CD4-positive, alpha-beta T cell (primary cell): ENCODE data around the gene RAPGEF4. TPM values are rescaled to one million over a fixed set of nuclear protein-coding genes. Genes with fewer than 3 reads are reported as not detected.
"Not testable (repeated sequence)": the region's sequence is repeated elsewhere in the genome, so short reads cannot be mapped to it uniquely, and the experiment has no call there.

Source experiments
- ATAC-seq: fragments of 200-7000 bp; cut with Tn5 transposase; one replicate; pipeline ENCODE4 v1.10.0; 2022; ENCODE audit warnings: mild to moderate bottlenecking; ENCODE audit not compliant: poor library complexity
- CTCF ChIA-PET: fragments of 350-600 bp; sonication (Branson Sonifier 250); formaldehyde crosslinking; loops from one replicate; lab custom pipeline; 2021; ENCODE audit warnings: antibody characterized with exemption, inconsistent platforms; lab: Charles Lee
- POLR2A ChIA-PET: fragments of 350-600 bp; sonication (Branson Sonifier 250); formaldehyde crosslinking; loops from one replicate; lab custom pipeline; 2021; ENCODE audit warnings: antibody characterized with exemption, inconsistent platforms; lab: Charles Lee
- DNase-seq, 14 experiments: peaks; one replicate each; pipeline ENCODE4 v3.0.0-alpha.2; 2013 to 2020; ENCODE audit warnings: mixed read lengths in 2 of 14
- H3K27ac ChIP-seq, 2 donors: one replicate each; pipeline versions ENCODE4 v1.5.1 to v1.7.0; 2013; ENCODE audit warnings: low read length in 2 of 2, low read depth in 1 of 2, mild to moderate bottlenecking in 1 of 2
- H3K27me3 ChIP-seq, 2 experiments: 1 replicate in 1 of 2; 2 replicates in 1 of 2; pipeline versions ENCODE4 v1.6.1 to v1.7.0; 2013; ENCODE audit warnings: low read length in 2 of 2, control low read depth in 1 of 2, mild to moderate bottlenecking in 1 of 2, moderate library complexity in 1 of 2; ENCODE audit not compliant: insufficient read depth in 2 of 2, control insufficient read depth in 1 of 2
- H3K36me3 ChIP-seq: one replicate; pipeline ENCODE4 v1.6.1; 2013; ENCODE audit warnings: low read length, control low read depth; ENCODE audit not compliant: insufficient read depth
- H3K4me1 ChIP-seq: one replicate; pipeline ENCODE4 v1.6.1; 2013; ENCODE audit warnings: low read length, control low read depth; ENCODE audit not compliant: insufficient read depth
- H3K4me3 ChIP-seq: one replicate; pipeline ENCODE4 v1.5.1; 2013; ENCODE audit warnings: mild to moderate bottlenecking, low read length, moderate library complexity
- H3K9me3 ChIP-seq, 2 experiments: 1 replicate in 1 of 2; 2 replicates in 1 of 2; pipeline versions ENCODE4 v1.6.1 to v1.7.0; 2013; ENCODE audit warnings: low read length in 2 of 2, mild to moderate bottlenecking in 2 of 2, control low read depth in 1 of 2, moderate library complexity in 1 of 2; ENCODE audit not compliant: control insufficient read depth in 1 of 2, insufficient read depth in 1 of 2
- H3K27ac Mint-ChIP-seq: one replicate; pipeline ENCODE4 v1.8.0; 2020; ENCODE audit warnings: mixed read lengths
- H3K27me3 Mint-ChIP-seq: one replicate; pipeline ENCODE4 v1.8.0; 2021; ENCODE audit warnings: mixed read lengths
- H3K36me3 Mint-ChIP-seq: one replicate; pipeline ENCODE4 v1.8.0; 2021; ENCODE audit warnings: low read depth, mixed read lengths
- H3K4me1 Mint-ChIP-seq: one replicate; pipeline ENCODE4 v1.8.0; 2021; ENCODE audit warnings: low read depth, mixed read lengths
- H3K4me3 Mint-ChIP-seq: one replicate; pipeline ENCODE4 v1.8.0; 2020; ENCODE audit warnings: mild to moderate bottlenecking, mixed read lengths
- H3K9me3 Mint-ChIP-seq: one replicate; pipeline ENCODE4 v1.8.0; 2020; ENCODE audit warnings: mixed read lengths
- intact Hi-C, 2 experiments: fragments of 100-400 bp; cut with DNase I in 1 of 2; cut with micrococcal nuclease in 1 of 2; formaldehyde crosslinking; loops; one replicate each; pipeline versions ENCODE4 v1.15.1 to v1.9.0; 2023 to 2025; cut with DNase I, micrococcal nuclease
- total RNA-seq, 174 experiments: library from RNA in 2 of 174; stranded (reverse) in 2 of 174; gene quantifications; one replicate each; pipeline ENCODE4 v1.2.3 and lab custom pipeline; 2021 to 2026
- TF ChIP-seq, protein P1 (sequence below): fragments of 200-600 bp; IDR thresholded peaks from one replicate; pipeline ENCODE4 v1.8.0; 2022; ENCODE audit warnings: antibody characterized with exemption, mild to moderate bottlenecking

Gene RAPGEF4
- total RNA-seq, 2 experiments from 2014 or later = 0.69 to 0.73 TPM

- TF ChIP-seq, protein P1, sequence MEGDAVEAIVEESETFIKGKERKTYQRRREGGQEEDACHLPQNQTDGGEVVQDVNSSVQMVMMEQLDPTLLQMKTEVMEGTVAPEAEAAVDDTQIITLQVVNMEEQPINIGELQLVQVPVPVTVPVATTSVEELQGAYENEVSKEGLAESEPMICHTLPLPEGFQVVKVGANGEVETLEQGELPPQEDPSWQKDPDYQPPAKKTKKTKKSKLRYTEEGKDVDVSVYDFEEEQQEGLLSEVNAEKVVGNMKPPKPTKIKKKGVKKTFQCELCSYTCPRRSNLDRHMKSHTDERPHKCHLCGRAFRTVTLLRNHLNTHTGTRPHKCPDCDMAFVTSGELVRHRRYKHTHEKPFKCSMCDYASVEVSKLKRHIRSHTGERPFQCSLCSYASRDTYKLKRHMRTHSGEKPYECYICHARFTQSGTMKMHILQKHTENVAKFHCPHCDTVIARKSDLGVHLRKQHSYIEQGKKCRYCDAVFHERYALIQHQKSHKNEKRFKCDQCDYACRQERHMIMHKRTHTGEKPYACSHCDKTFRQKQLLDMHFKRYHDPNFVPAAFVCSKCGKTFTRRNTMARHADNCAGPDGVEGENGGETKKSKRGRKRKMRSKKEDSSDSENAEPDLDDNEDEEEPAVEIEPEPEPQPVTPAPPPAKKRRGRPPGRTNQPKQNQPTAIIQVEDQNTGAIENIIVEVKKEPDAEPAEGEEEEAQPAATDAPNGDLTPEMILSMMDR = no peak
- intact Hi-C loops = no loop called here
- CTCF ChIA-PET = no interaction called here
- no peaks in the 10 kb centered on the region for H3K36me3 ChIP-seq
- no peaks in the 10 kb centered on the region for H3K36me3 Mint-ChIP-seq
- ATAC-seq (no peak), DNase-seq (no peak)
- H3K27me3 ChIP-seq = no peaks in the 10 kb centered on the region
- H3K27ac ChIP-seq = no peak overlapping the region
- no peak overlapping the region for H3K27ac Mint-ChIP-seq
- peaks cover 0 to 7% of the 10 kb centered on the region in 2 experiments for H3K9me3 ChIP-seq
- peaks cover 28% of the 10 kb centered on the region for H3K27me3 Mint-ChIP-seq
- H3K4me3 ChIP-seq = no peak overlapping the region
- POLR2A ChIA-PET = no interaction called here
- no peaks in the 10 kb centered on the region for H3K4me1 Mint-ChIP-seq
- no peaks in the 10 kb centered on the region for H3K4me1 ChIP-seq
- H3K9me3 Mint-ChIP-seq = peaks cover 1% of the 10 kb centered on the region
- H3K4me3 Mint-ChIP-seq = no peak overlapping the region
Observed at GRCh38 chr2:172743898-172744297, 8.3 kb downstream of the RAPGEF4 start.

DNA sequence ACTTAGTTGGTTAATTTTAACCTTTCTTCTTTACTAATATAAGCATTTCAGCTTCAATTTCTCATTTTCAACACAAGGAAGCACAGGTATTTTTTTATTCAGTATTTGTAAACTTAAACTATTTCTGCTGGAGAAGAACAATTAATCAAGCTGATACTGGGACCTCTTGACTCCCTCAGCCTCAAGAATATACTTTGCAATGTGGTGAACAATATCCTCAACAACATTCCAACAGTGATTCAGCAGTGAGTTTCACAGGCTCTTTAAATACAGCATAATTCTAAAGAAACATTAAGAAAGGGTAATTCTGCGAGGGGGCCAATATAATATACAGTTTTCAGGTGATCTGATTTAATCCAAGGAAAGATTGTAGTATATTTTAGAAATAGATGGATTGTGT, 10.0 kb downstream of the RAPGEF4 start:
- H3K4me1 ChIP-seq = no peaks in the 10 kb centered on the region
- no peak for DNase-seq
- peaks cover 1% of the 10 kb centered on the region for H3K9me3 Mint-ChIP-seq
- no peak overlapping the region for H3K4me3 Mint-ChIP-seq
- no peaks in the 10 kb centered on the region for H3K36me3 Mint-ChIP-seq
- no peak for ATAC-seq
- no peaks in the 10 kb centered on the region for H3K27me3 ChIP-seq
- POLR2A ChIA-PET = no interaction called here
- H3K27ac Mint-ChIP-seq = no peak overlapping the region
- TF ChIP-seq, protein P1 = no peak
- no peaks in the 10 kb centered on the region for H3K36me3 ChIP-seq
- no peak overlapping the region for H3K4me3 ChIP-seq
- no peak overlapping the region for H3K27ac ChIP-seq
- H3K4me1 Mint-ChIP-seq = no peaks in the 10 kb centered on the region
- CTCF ChIA-PET = no interaction called here
- peaks cover 22% of the 10 kb centered on the region for H3K27me3 Mint-ChIP-seq
- peaks cover 4 to 7% of the 10 kb centered on the region in 2 experiments for H3K9me3 ChIP-seq
- intact Hi-C loops = no loop called here

GRCh38 chr2:172748543-172748942, 12.9 kb downstream of the RAPGEF4 start:
- intact Hi-C loops, H3K9me3 ChIP-seq, ATAC-seq, CTCF ChIA-PET, H3K36me3 ChIP-seq, H3K4me1 ChIP-seq, DNase-seq, POLR2A ChIA-PET, H3K27ac ChIP-seq, H3K27me3 ChIP-seq, H3K4me3 Mint-ChIP-seq, H3K4me1 Mint-ChIP-seq, H3K9me3 Mint-ChIP-seq, H3K4me3 ChIP-seq, H3K27ac Mint-ChIP-seq, H3K36me3 Mint-ChIP-seq: not testable (repeated sequence)
- peaks cover 12% of the 10 kb centered on the region for H3K27me3 Mint-ChIP-seq

GRCh38 chr2:172749388-172749787, 13.7 kb downstream of the RAPGEF4 start:
- Mint-ChIP-seq H3K27ac (no peak overlapping the region), H3K27me3 (peaks cover 4% of the 10 kb centered on the region), H3K36me3 (no peaks in the 10 kb centered on the region), H3K9me3 (peaks cover 1% of the 10 kb centered on the region), H3K4me3 (no peak overlapping the region), H3K4me1 (no peaks in the 10 kb centered on the region)
- DNase-seq (no peak), ATAC-seq (no peak)
- H3K27ac ChIP-seq = no peak overlapping the region
- intact Hi-C loops = no loop called here
- TF ChIP-seq, protein P1 = no peak
- H3K9me3 ChIP-seq = peaks cover 3 to 4% of the 10 kb centered on the region in 2 experiments
- H3K36me3 ChIP-seq = no peaks in the 10 kb centered on the region
- ChIA-PET POLR2A (no interaction called here), CTCF (no interaction called here)
- H3K4me3 ChIP-seq = no peak overlapping the region
- no peaks in the 10 kb centered on the region for H3K4me1 ChIP-seq
- no peaks in the 10 kb centered on the region for H3K27me3 ChIP-seq
